NCI-H460 (cell line): ENCODE results near the gene POLK. TPM values are rescaled to one million over a fixed set of nuclear protein-coding genes. Genes with fewer than 3 reads are reported as not detected.

Experiments
- DNase-seq: peaks from one replicate; pipeline ENCODE4 v3.0.0-alpha.2; 2016; ENCODE audit warnings: low read depth; ENCODE audit errors: extremely low read depth
- small RNA-seq, 2 experiments: library from RNA; depleted of rRNA; stranded (forward); fragments of <200 nt; gene quantifications; one replicate each; pipeline ENCODE3, GENCODE V24; 2014
- total RNA-seq: library from RNA; depleted of rRNA; stranded (reverse); fragments of >200 nt; shearing (Covaris generic); gene quantifications from 2 replicates; pipeline ENCODE4 v1.2.3, GENCODE V29; 2014; rRNA removed

POLK gene
- total RNA-seq, 1 experiment from 2014 or later: 31.6 TPM

DNA sequence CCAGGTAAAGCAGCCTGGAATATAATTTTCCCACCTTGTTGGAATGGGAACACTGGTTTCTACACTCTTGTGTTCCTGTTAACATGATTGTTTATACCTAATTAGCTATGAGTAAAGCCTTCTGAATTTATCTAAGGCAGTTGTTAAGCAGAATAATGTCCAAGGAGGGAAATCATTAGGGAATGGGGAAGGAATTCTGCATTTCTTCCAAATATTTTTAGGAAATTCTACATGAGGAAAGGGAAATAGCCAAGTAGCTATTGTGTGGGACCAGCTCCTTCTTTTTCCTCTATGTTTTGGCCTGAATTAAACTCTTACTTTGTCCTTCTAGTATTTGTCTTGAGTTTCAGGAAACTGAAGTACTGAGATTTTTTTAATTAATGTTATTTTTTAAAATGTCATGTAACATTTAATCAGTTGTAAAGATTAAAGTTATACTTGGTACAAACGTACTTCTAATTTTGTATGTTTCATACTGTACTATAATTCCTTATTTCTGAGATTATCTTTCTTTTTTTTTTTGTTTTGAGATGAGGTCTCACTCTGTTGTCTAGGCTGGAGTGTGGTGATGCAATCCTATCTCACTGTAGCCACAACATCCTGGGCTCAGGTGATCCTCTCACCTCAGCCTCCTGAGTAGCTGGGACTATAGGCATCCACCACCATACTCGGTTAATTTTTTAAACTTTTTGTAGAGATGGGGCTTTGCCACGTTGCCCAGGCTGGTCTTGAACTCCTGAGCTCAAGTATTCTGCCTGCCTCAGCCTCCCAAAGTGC is 128.0 kb downstream of the POLK start:
- DNase-seq: no peak

DNA sequence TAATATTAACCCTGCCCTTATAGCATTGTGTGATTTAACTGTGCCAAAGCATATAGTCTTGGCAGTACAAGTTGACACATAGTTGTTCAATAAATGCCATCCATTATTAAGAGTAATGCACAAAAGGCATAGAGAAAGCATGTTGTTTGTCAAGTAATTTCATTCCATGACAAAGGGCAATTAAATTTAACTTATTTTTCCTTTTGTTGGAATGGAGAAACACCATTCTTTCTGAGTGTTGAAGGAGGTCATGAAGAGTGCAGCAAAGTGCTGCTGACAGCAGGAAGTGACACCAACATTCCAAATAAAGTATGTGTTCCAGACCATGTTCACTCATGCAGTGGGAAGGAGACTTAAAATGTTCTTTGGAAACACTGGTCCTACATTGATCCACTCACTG is 128.7 kb downstream of the POLK start:
- DNase-seq: no peak

DNA sequence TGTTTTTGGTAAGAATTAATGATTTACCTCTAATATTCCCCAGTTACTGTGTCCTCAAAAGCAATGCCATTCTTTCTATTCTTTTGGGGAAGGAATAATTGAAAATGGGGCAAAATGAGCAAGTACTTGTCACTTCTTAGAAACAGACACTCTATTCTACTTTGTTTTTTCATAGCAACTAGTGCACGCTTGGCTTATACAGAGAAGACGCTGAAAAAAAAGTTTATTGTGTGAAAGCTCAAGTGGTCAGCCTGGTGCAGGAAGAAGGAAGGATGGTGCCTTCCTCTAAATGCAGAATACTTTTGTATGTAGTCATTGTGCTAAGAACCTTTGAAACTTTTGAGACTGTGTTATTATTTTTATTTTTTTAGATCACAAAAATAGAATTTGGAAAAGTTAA is 129.1 kb downstream of the POLK start:
- no peak for DNase-seq

DNA sequence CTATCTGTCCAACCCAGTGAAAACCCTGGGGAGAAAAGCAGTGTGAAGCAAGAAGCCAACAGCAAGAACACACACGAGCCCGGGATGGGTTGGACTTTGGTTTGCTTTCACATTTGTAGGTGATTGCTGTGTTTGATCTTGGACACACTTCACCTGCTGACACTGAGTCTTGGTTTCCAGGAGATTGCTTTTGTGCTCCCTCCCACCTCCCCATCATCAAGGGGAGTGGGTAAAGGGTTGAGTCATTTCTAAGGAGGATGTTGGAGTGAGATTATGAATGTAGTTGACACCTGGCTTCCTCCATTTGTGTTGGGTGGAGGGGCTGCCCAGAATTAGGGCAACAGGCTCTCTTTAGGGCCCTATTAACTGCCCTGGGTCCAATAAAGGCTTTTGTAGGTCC is 137.0 kb downstream of the POLK start:
- no peak for DNase-seq

Small RNA genes lying within 50 kb of the gene (small RNA-seq; reads per million reads assigned to genes)
- 0 reads per million in 2 experiments for gene RNU7-175P

Other genes starting within 250 kb of the POLK start
- 22.6 and 25.5 TPM in 2 replicates for gene HMGCR, start 174.7 kb upstream of the POLK start, total RNA-seq
- gene CERT1, start 262 bp upstream of the POLK start, total RNA-seq: 7.8 and 9.0 TPM in 2 replicates
- 0.17 TPM in 1 of 2 replicates, not detected in the other for gene ANKDD1B, start 99.6 kb downstream of the POLK start, total RNA-seq
- gene POC5, start 205.5 kb downstream of the POLK start, total RNA-seq: 30.1 and 31.2 TPM in 2 replicates